ENCODE measurements around the gene SCGB1A1. TPM values are rescaled to one million over a fixed set of nuclear protein-coding genes. Genes with fewer than 3 reads are reported as not detected.

SCGB1A1 gene
- total RNA-seq, 4 donors from 2014 or later, result not detected

DNA sequence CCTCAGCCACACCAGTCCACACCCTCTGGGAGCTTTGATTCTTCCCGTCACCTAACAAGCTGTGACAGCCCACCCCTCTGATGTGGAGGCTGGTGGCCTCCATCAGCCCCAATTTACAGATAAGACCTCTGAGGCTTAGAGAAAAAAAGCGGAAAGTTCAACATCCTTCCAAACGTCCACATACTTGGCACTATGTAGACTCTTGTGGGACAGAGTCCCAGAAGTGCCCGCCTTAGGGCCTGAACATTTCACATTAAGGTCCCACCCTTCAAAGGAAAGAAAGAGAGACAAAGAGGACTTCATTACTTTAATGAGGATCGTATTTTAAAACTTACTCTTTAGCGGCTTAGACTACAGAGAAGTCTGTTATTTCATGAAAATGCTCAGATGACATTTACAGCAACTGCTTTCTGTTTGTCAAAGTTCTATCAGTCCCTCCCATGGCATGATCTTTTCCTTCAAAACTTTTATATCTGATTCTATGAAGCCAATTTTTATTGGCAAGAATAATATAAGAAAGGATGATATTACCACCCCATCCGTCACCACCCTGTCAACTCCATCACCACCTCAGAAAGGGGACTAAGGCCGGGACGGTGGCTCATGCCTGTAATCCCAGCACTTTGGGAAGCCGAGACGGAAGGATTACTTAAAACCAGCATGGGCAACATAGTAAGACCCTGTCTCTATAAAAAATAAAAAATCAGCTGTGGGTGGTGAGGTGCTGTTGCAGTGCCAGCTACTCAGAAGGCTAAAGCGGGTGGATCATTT is 15.7 kb upstream of the SCGB1A1 start:
- no peak for DNase-seq (ENCODE audit: low spot score in 2 of 2)
- TF ChIP-seq, protein P1, sequence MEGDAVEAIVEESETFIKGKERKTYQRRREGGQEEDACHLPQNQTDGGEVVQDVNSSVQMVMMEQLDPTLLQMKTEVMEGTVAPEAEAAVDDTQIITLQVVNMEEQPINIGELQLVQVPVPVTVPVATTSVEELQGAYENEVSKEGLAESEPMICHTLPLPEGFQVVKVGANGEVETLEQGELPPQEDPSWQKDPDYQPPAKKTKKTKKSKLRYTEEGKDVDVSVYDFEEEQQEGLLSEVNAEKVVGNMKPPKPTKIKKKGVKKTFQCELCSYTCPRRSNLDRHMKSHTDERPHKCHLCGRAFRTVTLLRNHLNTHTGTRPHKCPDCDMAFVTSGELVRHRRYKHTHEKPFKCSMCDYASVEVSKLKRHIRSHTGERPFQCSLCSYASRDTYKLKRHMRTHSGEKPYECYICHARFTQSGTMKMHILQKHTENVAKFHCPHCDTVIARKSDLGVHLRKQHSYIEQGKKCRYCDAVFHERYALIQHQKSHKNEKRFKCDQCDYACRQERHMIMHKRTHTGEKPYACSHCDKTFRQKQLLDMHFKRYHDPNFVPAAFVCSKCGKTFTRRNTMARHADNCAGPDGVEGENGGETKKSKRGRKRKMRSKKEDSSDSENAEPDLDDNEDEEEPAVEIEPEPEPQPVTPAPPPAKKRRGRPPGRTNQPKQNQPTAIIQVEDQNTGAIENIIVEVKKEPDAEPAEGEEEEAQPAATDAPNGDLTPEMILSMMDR (IDR thresholded peaks at IDR 0.05), result no peak
- TF ChIP-seq EP300 (IDR thresholded peaks at IDR 0.05), result no peak
- no peak for TF ChIP-seq POLR2A (IDR thresholded peaks at IDR 0.05)
- H3K4me3 ChIP-seq, result no peak overlapping the region

DNA sequence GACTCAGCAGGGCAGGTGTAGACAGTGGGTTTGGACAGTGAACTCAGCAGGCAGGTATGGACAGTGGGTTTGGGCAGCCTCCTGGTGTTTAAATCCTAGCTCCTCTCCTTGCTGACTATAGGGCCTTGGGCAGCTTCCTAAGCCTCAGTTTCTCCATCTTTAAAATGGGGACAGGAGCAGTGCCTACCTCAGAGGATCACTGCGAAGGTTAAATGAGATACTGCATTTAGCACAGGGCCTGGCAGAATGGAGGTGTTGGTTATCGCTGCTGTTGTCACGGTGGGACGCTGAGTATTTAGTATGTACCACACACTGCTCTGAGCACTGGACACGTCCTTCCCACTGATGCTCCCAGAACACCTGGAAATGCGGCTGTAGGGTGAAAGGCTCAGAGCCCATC is 14.4 kb upstream of the SCGB1A1 start:
- H3K27ac ChIP-seq, result peak overlapping the region in 1 of 4 donors; percentile 89
- no peak overlapping the region for H3K4me3 ChIP-seq
- WGBS, 2 donors, result 92 to 96% methylated on average over 6 of the region's 6 CpGs
- no peak for DNase-seq (ENCODE audit: low spot score in 2 of 2)
- H3K4me1 ChIP-seq, result peaks cover 6 to 48% (median 36%) of the 10 kb centered on the region in 4 donors
- H3K36me3 ChIP-seq, result no peaks in the 10 kb centered on the region
- no peaks in the 10 kb centered on the region for H3K9me3 ChIP-seq
- no peaks in the 10 kb centered on the region for H3K27me3 ChIP-seq
- no peak for TF ChIP-seq EP300 (IDR thresholded peaks at IDR 0.05)
- TF ChIP-seq, protein P1 (IDR thresholded peaks at IDR 0.05), result no peak
- TF ChIP-seq POLR2A (IDR thresholded peaks at IDR 0.05), result no peak

More for the DNA sequence above, 15.7 kb upstream of the SCGB1A1 start:
- H3K4me1 ChIP-seq, result peaks cover 6 to 61% (median 48%) of the 10 kb centered on the region in 4 donors
- WGBS, 2 donors, result 40 to 53% methylated on average over 12 of the region's 12 CpGs
- no peaks in the 10 kb centered on the region for H3K36me3 ChIP-seq
- H3K9me3 ChIP-seq, result no peaks in the 10 kb centered on the region
- no peaks in the 10 kb centered on the region for H3K27me3 ChIP-seq
- H3K27ac ChIP-seq, result peak overlapping the region; percentile 75 to 93 (median 84)

DNA sequence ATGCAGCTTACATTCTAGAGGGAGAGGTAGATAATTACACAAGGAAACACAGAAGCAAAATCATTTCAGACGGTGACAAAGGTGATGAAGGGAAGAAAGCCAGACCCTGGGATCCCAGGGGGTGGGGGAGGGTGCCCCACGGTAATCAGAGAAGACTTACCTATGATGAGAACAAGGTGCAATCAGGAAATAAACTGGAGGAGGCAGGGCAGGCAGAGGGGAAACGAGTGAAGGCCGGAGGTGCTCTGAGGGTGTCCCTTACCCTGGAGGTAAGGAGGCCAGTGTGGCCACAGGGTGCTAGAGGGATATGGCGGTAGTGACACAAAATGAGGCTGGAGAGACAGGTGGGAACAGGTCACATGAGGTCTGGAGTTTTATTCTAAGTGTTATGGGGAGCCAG is 13.9 kb upstream of the SCGB1A1 start:
- Histone ChIP-seq H3K4me1 (peaks cover 6 to 43% (median 31%) of the 10 kb centered on the region in 4 donors), H3K36me3 (no peaks in the 10 kb centered on the region), H3K27ac (no peak overlapping the region), H3K9me3 (no peaks in the 10 kb centered on the region), H3K27me3 (no peaks in the 10 kb centered on the region), H3K4me3 (no peak overlapping the region)
- 83 to 85% methylated on average over 5 of the region's 5 CpGs for WGBS, 2 donors
- no peak for DNase-seq (ENCODE audit: low spot score in 2 of 2)
- TF ChIP-seq EP300 (IDR thresholded peaks at IDR 0.05) (no peak), POLR2A (IDR thresholded peaks at IDR 0.05) (no peak)
- TF ChIP-seq, protein P1 (IDR thresholded peaks at IDR 0.05), result no peak

DNA sequence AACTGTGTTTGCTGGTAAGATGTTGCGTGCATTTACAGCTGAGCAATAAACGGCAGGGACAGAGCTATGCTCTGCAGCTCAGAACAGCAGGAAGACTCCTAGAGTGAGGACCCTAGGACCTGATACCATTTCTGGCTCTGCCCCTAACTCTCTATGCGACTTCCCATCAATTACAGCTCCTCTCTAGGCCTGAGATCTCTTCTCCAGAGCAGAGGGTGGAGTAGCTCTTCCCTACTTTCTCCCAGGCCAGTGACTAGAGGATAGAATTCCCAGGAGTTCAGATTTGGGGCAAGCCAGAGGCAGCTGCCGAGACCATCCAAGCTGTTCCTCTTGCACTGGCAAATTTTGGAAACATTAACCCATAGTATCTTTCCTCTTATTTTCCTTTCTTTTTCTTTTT is 12.8 kb upstream of the SCGB1A1 start:
- DNase-seq (ENCODE audit: low spot score in 2 of 2), result no peak
- Histone ChIP-seq H3K4me3 (no peak overlapping the region), H3K9me3 (no peaks in the 10 kb centered on the region), H3K4me1 (peaks cover 6 to 32% (median 20%) of the 10 kb centered on the region in 4 donors), H3K36me3 (no peaks in the 10 kb centered on the region), H3K27ac (peak overlapping the region in 2 of 4 donors; percentile 6 to 8), H3K27me3 (no peaks in the 10 kb centered on the region)
- TF ChIP-seq EP300 (IDR thresholded peaks at IDR 0.05) (no peak), POLR2A (IDR thresholded peaks at IDR 0.05) (no peak)
- TF ChIP-seq, protein P1 (IDR thresholded peaks at IDR 0.05), result no peak
- 46% methylated on average over 4 of the region's 4 CpGs for WGBS, 2 donors

DNA sequence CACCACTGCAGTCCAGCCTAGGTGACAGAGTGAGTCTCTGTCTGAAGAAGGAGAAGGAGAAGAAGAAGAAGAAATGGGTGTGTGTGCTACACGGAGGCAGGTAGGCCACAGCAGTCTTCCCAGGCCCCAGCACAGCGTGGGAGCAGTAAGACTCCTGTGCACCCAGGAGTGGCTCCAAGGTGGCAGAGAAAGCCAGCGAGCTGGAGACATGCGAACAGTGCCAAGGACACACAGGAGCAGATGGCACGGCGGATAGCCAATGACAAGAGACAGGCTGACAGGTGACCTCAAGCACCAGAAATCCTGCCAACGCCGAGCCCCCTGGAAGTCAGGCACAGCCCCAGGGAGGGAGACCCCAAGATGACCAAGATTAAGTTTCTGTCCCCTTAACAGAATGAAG is 9.0 kb upstream of the SCGB1A1 start:
- DNase-seq (ENCODE audit: low spot score in 2 of 2), result no peak
- Histone ChIP-seq H3K4me1 (peaks cover 0 to 17% (median 6%) of the 10 kb centered on the region in 4 donors), H3K4me3 (no peak overlapping the region), H3K36me3 (no peaks in the 10 kb centered on the region), H3K27me3 (no peaks in the 10 kb centered on the region), H3K27ac (no peak overlapping the region), H3K9me3 (no peaks in the 10 kb centered on the region)
- 89 to 92% methylated on average over 8 of the region's 8 CpGs for WGBS, 2 donors
- TF ChIP-seq EP300 (IDR thresholded peaks at IDR 0.05) (no peak), POLR2A (IDR thresholded peaks at IDR 0.05) (no peak)
- TF ChIP-seq, protein P1 (IDR thresholded peaks at IDR 0.05), result no peak

Measured in tibial nerve (tissue), 4 donors.